Skeletal muscle cell (primary cell): Measurements from ENCODE around the gene AEBP1.

Experiments
- DNase-seq: peaks from one replicate; pipeline ENCODE4 v3.0.0-alpha.2; 2010; ENCODE audit warnings: low read depth
- H3K4me3 ChIP-seq: 2 replicates; pipeline ENCODE4 v1.5.1; 2011; ENCODE audit warnings: low read depth, mild to moderate bottlenecking, control low read depth, low read length, moderate library complexity

AEBP1 gene

DNA sequence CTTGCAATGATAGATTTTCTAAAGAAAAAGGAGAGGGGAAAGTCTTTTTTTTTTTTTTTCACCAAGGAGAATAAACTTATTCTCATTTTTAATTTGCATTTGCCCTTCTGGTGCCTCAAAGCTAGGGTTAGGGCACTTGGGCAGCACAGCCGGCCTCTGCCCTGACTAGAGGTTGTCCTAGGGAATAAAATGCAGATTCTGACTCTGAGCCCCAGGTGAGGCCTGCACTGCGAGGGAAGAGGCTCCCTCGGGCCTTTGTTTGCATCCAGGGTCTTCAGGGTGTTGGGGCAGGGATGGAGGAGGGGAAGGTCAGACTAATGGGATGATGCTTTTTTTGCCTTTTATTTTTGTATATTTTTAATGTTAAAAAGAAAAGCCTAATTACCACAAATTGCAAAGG is 29.1 kb downstream of the AEBP1 start:
- no peak overlapping the region for H3K4me3 ChIP-seq
- DNase-seq: no peak

DNA sequence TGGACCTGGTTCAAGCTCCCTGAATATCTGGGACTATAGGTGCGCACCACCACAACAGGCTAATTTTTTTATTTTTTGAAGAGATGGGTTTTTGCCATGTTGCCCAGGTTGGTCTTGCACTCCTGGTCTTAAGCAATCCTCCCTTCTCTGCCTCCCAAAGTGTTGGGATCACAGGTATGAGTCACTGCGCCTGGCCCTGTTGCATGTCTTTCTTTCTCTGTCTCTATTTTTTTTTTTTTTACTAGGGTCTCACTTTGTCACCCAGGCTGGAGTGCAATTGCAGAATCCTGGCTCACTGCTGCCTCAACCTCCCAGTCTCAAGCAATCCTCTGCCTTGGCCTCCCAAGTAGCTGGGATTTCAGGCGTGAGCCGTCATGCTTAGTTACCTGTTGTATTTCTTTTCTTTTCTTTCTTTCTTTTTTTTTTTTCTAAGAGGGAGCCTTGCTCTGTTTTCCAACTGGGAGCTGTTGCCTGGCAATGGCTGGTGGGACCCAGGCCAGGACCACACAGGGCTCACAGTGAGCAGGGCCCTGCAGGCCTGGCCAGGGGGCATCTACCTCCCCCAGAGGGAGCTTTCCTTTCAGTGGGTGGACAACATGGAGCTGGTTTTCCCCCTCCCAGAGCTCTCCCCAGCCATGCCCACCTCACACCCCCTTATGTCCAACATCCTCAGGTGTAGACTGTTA is 30.9 kb downstream of the AEBP1 start:
- H3K4me3 ChIP-seq: no peak overlapping the region
- no peak for DNase-seq

GRCh38 chr7:44136731-44137130 is 32.6 kb downstream of the AEBP1 start:
- H3K4me3 ChIP-seq: no peak overlapping the region
- DNase-seq: no peak

- DNase-seq: no peak
- H3K4me3 ChIP-seq: no peak overlapping the region
Measured at GRCh38 chr7:44138698-44139097, 34.6 kb downstream of the AEBP1 start.

DNA sequence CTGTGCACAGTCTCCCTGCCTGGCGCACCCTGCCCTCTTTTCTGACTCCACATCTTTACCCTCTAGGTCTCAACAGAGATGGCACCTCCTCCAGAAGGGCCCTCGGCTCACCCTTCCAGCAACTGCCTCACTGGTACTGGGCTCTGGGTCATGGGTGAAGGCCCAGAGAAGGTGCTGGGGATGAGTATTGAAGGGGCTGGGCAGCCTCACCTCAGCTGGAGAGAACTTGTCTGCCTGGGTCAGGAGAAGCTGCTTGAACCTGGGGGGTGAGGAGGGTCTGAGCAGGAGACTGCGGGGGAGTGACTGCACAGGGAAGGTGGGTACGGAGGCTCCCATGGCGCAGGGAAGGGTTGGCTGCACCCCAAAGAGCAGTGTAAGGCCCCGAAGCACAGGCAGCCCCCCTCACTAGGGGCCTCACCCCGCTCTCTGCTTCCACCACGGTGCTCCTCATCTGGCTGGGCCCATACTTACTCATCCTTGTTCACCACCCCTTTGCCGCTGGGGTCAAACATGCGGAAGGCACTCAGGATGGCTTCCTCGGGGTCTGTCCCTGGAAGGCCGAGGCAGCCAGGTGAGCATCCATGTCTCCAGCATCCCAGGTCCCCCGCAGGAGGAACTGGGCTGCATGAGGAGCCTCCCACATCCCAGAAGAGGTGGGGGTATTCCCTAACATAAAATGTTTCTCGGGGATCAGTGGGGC is 35.3 kb downstream of the AEBP1 start:
- no peak overlapping the region for H3K4me3 ChIP-seq
- no peak for DNase-seq

GRCh38 chr7:44140341-44140740 is 36.2 kb downstream of the AEBP1 start:
- no peak for DNase-seq
- H3K4me3 ChIP-seq: no peak overlapping the region

DNA sequence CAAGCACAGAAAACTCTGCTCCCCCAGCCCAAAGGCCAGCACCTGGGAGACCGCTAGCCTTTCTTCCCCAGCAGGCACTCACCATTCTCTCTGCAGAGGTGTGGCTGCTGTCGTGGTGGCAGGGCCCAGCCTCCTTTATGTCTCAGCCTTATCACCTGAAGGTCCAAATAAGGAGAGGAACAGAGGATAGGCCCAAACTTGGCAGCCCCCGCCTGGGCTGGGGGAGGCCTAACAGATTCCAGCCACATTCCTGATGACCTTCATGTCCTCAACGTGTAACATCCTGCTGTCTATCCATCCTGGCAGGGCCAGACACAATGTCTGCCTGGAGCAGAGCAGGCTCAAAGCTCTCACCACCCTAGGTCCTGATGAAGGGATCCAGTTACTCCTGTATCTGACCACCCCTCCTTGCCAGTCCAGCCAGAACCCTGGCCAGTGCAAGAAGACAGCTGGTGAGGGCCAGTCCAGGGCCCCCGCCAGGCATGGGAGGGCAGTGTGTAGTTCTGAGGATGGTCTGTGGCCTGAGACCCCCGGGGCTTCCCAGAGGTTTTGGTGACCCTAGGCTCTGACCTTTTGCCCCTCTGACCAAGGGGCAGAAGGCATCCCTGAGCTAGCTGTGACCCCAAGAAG is 37.2 kb downstream of the AEBP1 start, which contains the start of gene MYL7:
Gene MYL7 (minus strand): TSS at position 112 of the 630 bp plus-strand sequence. CDS start 27 bp downstream, at position 85.
- no peak within 1 kb of the TSS for H3K4me3 ChIP-seq

DNA sequence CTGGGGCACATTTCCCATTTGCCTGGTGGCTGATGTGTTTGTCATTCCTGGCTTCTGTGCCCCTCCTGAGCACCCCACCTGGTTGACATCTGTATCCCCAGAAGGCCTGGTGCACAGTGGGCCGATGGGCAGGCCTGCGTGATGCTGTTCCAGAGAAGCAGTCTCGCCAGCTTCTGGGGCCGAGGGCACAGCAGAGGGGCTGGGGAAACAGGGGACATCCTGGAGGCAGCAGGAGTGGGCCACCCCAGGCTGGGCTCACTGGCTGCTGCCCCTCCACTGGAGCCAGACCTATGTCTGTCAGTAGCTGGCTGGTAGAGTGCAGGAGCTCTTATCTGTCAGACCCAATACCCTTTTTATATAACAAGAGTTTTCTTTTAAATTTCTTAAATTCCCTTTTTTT is 37.9 kb downstream of the AEBP1 start:
- no peak overlapping the region for H3K4me3 ChIP-seq
- no peak for DNase-seq

More for the DNA sequence above, 37.2 kb downstream of the AEBP1 start, which contains the start of gene MYL7:
- no peak for DNase-seq

- no peak overlapping the region for H3K4me3 ChIP-seq
- DNase-seq: no peak
Measured at GRCh38 chr7:44143646-44144250, 39.6 kb downstream of the AEBP1 start.

DNA sequence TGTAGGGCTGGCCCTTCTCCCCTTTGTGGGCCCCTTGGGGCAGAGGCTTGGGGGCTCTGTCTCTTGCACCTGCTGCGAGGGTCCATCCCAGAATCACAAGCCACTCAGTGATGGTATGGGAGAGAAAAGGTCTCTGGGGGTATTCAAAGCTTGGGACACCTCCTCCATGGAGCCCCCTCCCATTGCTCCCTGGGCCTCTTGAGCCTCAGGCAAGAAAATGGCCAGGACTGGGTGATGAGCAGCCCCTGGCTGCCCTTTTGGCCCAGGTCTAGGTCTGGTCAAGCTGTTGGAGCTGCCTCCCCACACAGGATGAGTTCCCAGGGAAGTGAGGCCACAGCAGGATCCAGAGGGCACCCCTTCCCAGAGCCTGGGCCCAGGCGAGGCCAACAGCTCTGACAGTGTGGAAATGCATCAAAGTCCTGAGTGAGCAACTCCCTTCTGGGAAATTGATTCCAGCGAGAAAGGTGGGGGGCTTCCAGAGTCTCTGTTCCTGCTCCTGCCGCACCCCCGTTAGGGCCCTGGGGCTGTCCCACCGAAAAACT is 40.4 kb downstream of the AEBP1 start:
- H3K4me3 ChIP-seq: no peak overlapping the region
- no peak for DNase-seq

GRCh38 chr7:44144968-44145478 is 40.9 kb downstream of the AEBP1 start:
- peak overlapping the region; percentile 49 for H3K4me3 ChIP-seq
- no peak for DNase-seq

GRCh38 chr7:44145479-44145968 is 41.4 kb downstream of the AEBP1 start:
- no peak for DNase-seq
- H3K4me3 ChIP-seq: peak overlapping the region; percentile 49

DNA sequence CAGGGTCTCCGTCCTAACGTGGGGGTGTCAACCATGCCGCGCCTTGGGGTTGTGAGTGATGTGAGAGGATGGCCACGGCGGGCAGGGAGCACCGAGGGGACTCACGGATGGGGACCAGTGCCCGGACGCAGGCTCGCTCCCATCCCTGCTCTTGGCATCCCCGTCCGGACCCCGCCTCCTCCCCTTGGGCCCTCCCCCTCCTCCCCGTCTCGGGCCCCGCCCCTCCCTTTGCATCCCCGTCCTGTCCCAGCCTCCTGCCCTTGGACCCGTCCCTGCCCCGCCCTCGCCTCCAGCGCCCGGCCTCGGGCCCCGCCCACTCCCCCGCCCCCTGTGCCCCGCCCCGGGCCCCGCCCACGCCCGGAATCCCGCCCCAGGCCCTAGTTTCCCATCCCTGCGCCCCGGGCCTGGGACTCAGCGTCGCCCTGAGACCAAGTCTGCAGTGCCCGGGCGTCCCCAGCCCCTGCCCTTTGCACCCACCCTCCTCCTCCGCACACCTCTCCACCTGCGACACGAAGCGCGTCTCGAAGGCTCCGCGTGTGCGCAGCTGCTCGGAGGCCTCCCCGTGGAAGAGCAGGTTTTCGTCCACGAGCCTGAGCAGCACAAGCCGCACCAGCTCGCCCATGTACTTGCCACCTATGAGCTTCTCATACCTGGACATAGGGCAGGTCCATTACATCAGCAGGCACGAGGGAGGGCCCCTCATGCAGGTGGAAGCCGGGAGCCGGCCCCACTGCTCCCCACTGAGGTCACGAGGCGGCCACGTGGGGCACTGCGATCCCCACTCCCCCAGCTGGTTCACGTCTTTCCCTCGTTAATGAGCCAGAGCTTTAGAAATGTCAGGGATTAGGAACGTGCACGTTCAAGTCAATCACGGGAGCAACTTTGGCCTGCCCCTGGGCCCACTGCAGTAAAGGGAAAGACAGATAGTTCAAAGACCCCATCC is 42.1 kb downstream of the AEBP1 start:
- DNase-seq: no peak
- H3K4me3 ChIP-seq: peak overlapping the region; percentile 49

DNA sequence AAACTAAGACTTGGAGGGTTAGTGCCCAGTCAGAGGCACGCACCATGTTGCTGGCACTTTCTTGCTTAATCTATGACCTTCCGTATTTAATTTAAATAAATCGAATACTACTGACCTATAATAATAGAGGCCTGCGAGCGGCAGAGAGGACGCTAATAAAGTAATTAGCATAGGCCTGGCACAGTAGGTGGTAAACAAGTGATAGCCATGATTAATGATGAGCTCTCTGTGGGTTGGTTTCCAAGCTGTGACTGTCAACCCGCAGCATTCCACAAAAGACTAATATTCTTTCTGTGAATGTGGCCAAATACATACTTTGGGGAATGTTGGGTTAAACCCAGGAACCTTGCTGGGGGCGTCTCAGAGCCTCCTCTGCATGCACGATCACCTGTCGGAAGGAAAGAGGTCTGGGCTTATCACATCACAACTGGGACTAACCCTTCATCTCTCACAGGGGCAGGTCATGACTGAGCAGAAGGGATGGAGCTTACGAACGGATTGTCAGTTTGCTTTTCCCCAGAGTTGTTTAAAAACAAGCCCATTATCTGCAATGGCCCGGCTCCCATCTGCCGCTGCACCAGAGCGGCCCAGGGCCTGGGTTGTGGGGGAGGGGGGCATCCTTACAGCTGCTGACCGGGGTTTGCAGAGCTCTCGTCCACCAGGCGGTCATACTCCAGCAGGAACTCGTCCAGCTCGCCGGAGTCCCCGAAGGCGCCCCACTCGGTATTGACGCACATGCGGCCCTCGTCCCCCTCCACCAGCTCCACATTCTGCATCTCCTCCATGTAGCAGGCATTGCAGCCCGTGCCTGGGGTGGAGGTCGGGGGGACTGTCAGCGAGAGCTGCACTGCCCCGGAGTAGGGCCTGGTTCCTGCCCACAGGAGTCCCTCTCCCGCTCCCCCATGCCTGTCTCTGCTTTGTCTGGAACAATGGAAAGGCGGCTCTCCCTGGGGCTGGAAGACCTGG is 43.2 kb downstream of the AEBP1 start:
- H3K4me3 ChIP-seq: no peak overlapping the region
- DNase-seq: no peak

DNA sequence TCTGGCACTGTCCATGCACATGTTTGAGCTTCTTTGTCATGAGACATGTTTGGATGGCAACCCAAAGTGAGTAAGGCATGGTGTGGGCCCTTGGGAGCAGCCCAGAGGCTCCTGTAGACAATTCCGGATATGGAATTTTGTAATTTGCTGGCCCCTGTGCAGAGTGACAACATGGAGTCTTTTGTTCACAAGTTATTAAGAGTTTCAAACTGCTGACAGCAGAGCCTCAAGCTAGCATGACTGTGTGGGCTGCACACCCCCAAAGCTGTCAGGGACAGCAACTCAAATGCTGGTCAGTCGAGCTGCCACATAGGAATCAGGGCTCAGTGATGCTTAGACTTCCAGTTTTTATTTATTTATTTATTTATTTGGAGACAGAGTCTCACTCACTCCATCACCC is 44.0 kb downstream of the AEBP1 start:
- no peak overlapping the region for H3K4me3 ChIP-seq
- DNase-seq: no peak

DNA sequence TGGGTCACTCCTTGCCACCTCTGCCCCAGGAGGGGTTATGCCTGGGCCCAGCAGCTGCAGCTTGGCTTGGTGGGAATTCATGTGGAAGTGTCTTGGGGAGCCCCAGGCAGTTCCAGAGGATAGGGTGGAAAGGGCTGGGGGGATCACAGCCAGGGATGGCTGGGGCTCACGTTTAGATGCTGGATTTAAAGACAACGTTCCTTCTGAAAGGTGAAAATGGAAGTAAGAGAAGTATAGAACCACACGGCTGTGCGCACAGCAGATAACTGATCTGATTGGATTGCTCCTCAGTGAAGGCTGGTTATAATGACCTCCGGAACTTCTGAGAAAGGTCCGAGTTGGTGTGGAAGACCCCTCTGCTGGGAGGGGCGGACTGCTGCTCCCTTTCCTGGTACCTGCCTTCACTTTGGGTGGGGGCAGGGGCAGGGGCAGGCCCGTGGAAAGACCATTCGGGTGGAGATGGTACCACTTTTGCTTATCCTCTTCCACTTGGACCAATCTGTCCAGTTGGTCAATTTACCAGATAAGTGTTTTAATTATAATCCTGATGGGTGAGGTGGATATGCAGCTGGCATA is 44.9 kb downstream of the AEBP1 start:
- no peak for DNase-seq
- H3K4me3 ChIP-seq: no peak overlapping the region
